Heart left ventricle (tissue), 16 donors: ENCODE results near the gene KLRF1. TPM values are rescaled to one million over a fixed set of nuclear protein-coding genes. Genes with fewer than 3 reads are reported as not detected.

Experiments
- ATAC-seq, 4 donors: fragments of 200-7000 bp; cut with Tn5 transposase; one replicate each; pipeline ENCODE4 v1.9.1; 2020 to 2022; ENCODE audit warnings: moderate library complexity in 4 of 4, mild to moderate bottlenecking in 3 of 4, moderate number of reproducible peaks in 1 of 4
- DNase-seq, 5 donors: peaks; one replicate each; pipeline ENCODE4 v3.0.0-alpha.2; 2020
- H3K27ac ChIP-seq, 12 donors: fragments of 200-600 bp; sonication (generic) in 4 of 12; one replicate each; pipeline versions ENCODE4 v1.5.0 to v1.8.0; 2016 to 2022; ENCODE audit warnings: mild to moderate bottlenecking in 2 of 12
- H3K27me3 ChIP-seq, 9 donors: fragments of 200-600 bp; sonication (generic) in 2 of 9; one replicate each; pipeline versions ENCODE4 v1.5.1 to v1.8.0; 2016 to 2022; ENCODE audit warnings: mild to moderate bottlenecking in 3 of 9
- H3K36me3 ChIP-seq, 9 donors: fragments of 200-600 bp; sonication (generic) in 2 of 9; one replicate each; pipeline versions ENCODE4 v1.5.0 to v1.8.0; 2018 to 2022; ENCODE audit warnings: mild to moderate bottlenecking in 2 of 9
- H3K4me1 ChIP-seq, 12 donors: fragments of 200-600 bp; sonication (generic) in 4 of 12; one replicate each; pipeline versions ENCODE4 v1.5.0 to v1.8.0; 2016 to 2022; ENCODE audit warnings: mild to moderate bottlenecking in 3 of 12
- H3K4me3 ChIP-seq, 12 donors: fragments of 200-600 bp; sonication (generic) in 4 of 12; one replicate each; pipeline versions ENCODE4 v1.5.0 to v1.8.0; 2017 to 2022; ENCODE audit warnings: mild to moderate bottlenecking in 9 of 12, moderate library complexity in 4 of 12
- H3K9me3 ChIP-seq, 12 donors: fragments of 200-600 bp; sonication (generic) in 4 of 12; one replicate each; pipeline versions ENCODE4 v1.5.0 to v1.8.0; 2016 to 2022; ENCODE audit warnings: mild to moderate bottlenecking in 1 of 12
- POLR2A ChIP-seq, 2 donors: fragments of 450-650 bp; IDR thresholded peaks; one replicate each; pipeline ENCODE4 v1.6.1; 2017; ENCODE audit warnings: antibody characterized with exemption in 2 of 2, mild to moderate bottlenecking in 2 of 2, moderate library complexity in 2 of 2
- WGBS, 4 donors: extraction: QIAGEN DNeasy Blood & Tissue Kit in 2 of 4; methylation state at CpG; one replicate each; pipeline versions ENCODE4 v1.1.5 to v1.1.7; 2013 to 2018; 5-methylcytosine and 5-hydroxymethylcytosine counted together
- intact Hi-C, 10 donors: fragments of 100-400 bp; cut with DNase I; formaldehyde crosslinking; loops; one replicate each; pipeline versions ENCODE4 v1.11.1 to v1.14.2; 2022
- polyA plus RNA-seq, 2 donors: library from polyadenylated mRNA; stranded (reverse); fragments of 200-250 nt; gene quantifications; one replicate each; pipeline ENCODE4 v1.2.3, GENCODE V29; 2013
- total RNA-seq, 9 donors: library from RNA; depleted of rRNA in 2 of 9; stranded (reverse); fragments of >200 nt in 2 of 9; fragmentation: NEBNext Ultra II Directional in 3 of 9; extraction: Animal tissue kit (Norgen Biotek cat#: 25700) in 3 of 9; gene quantifications; one replicate each; pipeline versions ENCODE4 v1.1.0 to v1.2.4, GENCODE V29; 2016 to 2023
- TF ChIP-seq, protein P1 (sequence below), 12 donors: fragments of 200-600 bp; sonication (generic) in 4 of 12; IDR thresholded peaks; one replicate each; pipeline versions ENCODE4 v1.5.0 to v1.8.0; 2018 to 2022; ENCODE audit warnings: antibody characterized with exemption in 12 of 12, mild to moderate bottlenecking in 5 of 12
- donor health status: ischemic (EF 13 %, LVEDD 7.1; RV severe dilation, severe dysfunction).
- donor health status: healthy with polysubstance abuse.
- donor health status: DM: no; HTN: yes; CAD: no.
- donor health status: DM: no; HTN: no; CAD: no.
- donor health status: ischemic (EF 25% LVEDD 6.9; RV normal size, moderate dysfunction).
- donor health status: ischemic (EF 25% LVEDD 5.7; RV mildly dilated, moderate dysfunction).
- donor health status: healthy.
- donor health status: DM: yes; HTN: yes; CAD: no.
- donor health status: ischemic (EF 35%, LVEDD 5.7; RV mildly dilated, moderate dysfunction).
- donor health status: nonischemic (EF 11% LVEDD 7.7; RV severe dilation, severe dysfunction).
- donor health status: DM: yes; HTN: yes; CAD: no.
- donor health status: PGD.
- donor health status: ischemic (EF 29% LVEDD 5.4; RV normal size, mild dysfunction).
- donor health status: nonischemic (EF 23%, LVEDD 6.1; RV moderate dilation, normal function).

KLRF1 gene
- total and polyA plus RNA-seq, 11 donors = 0.08 to 1.1 (median 0.56) TPM; not detected in 2

DNA sequence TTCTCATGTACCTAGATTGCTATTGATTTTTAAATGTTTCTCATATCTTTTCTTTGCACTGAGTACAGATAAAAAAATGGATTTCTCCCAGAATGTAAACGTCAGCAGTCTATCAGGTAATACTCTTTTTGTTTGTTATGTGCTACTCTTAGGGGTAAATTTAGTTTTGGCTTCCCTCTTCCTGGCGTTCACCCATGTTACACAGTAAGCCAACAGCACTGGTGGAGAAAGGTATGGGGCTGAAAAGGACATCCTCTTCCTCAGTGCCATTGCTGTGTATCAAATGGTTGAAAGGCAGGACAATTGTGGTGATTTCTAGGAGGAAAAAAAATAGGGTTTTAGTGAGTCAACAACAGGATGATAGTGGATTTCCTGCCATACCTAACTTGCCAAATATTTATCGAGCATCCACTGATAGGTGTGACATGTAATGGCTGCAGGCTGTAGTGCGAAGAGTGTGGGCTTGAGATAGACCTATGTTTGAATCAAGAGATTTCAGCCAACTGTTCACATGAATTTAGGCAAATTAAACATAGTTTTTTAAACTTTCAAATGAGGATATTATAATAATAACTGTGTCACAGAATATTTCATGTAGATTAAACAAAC lies 61.5 kb downstream of the KLRF1 start:
- Histone ChIP-seq H3K9me3 (no peaks in the 10 kb centered on the region), H3K36me3 (no peaks in the 10 kb centered on the region), H3K4me3 (no peak overlapping the region), H3K27ac (no peak overlapping the region), H3K27me3 (no peaks in the 10 kb centered on the region), H3K4me1 (no peaks in the 10 kb centered on the region)
- WGBS, 4 donors = 54 to 64% (median 58%) methylated on average over 4 of the region's 4 CpGs
- no peak for ATAC-seq
- TF ChIP-seq, protein P1, sequence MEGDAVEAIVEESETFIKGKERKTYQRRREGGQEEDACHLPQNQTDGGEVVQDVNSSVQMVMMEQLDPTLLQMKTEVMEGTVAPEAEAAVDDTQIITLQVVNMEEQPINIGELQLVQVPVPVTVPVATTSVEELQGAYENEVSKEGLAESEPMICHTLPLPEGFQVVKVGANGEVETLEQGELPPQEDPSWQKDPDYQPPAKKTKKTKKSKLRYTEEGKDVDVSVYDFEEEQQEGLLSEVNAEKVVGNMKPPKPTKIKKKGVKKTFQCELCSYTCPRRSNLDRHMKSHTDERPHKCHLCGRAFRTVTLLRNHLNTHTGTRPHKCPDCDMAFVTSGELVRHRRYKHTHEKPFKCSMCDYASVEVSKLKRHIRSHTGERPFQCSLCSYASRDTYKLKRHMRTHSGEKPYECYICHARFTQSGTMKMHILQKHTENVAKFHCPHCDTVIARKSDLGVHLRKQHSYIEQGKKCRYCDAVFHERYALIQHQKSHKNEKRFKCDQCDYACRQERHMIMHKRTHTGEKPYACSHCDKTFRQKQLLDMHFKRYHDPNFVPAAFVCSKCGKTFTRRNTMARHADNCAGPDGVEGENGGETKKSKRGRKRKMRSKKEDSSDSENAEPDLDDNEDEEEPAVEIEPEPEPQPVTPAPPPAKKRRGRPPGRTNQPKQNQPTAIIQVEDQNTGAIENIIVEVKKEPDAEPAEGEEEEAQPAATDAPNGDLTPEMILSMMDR (IDR thresholded peaks at IDR 0.05) = no peak
- TF ChIP-seq POLR2A (IDR thresholded peaks at IDR 0.05) = no peak
- intact Hi-C loops = no loop called here
- no peak for DNase-seq

Other genes starting within 250 kb of the KLRF1 start
- 1 to 10 TPM in 2 of 9 donors, under 1 TPM in 2, not detected in 5; 0.27 to 2.5 (median 1.1) TPM for gene KLRB1, start 219.6 kb upstream of the KLRF1 start, total RNA-seq
- under 1 TPM; 0.11 to 0.19 TPM for gene KLRB1, start 219.6 kb upstream of the KLRF1 start, polyA plus RNA-seq
- 10 to 100 TPM in 1 of 9 donors, 1 to 10 TPM in 8; 1.4 to 18.7 (median 1.6) TPM for gene CLEC2D, start 157.8 kb upstream of the KLRF1 start, total RNA-seq
- 1 to 10 TPM; 1.1 to 4.2 TPM for gene CLEC2D, start 157.8 kb upstream of the KLRF1 start, polyA plus RNA-seq
- gene CLECL1, start 94.4 kb upstream of the KLRF1 start, total RNA-seq = 1 to 10 TPM in 1 of 9 donors, under 1 TPM in 1, not detected in 7; 0.93 to 4.6 TPM
- not detected for gene CLECL1, start 94.4 kb upstream of the KLRF1 start, polyA plus RNA-seq
- 1 to 10 TPM in 2 of 9 donors, under 1 TPM in 4, not detected in 3; 0.16 to 6.4 (median 0.52) TPM for gene CD69, start 66.6 kb upstream of the KLRF1 start, total RNA-seq
- gene CD69, start 66.6 kb upstream of the KLRF1 start, polyA plus RNA-seq = under 1 TPM; 0.30 to 0.53 TPM
- 10 to 100 TPM in 1 of 9 donors, 1 to 10 TPM in 8; 2.7 to 18.8 (median 4.5) TPM for gene CLEC2B, start 41.9 kb downstream of the KLRF1 start, total RNA-seq
- 1 to 10 TPM; 3.7 to 5.2 TPM for gene CLEC2B, start 41.9 kb downstream of the KLRF1 start, polyA plus RNA-seq
- gene KLRF2, start 54.0 kb downstream of the KLRF1 start, total RNA-seq = not detected
- not detected for gene KLRF2, start 54.0 kb downstream of the KLRF1 start, polyA plus RNA-seq
- not detected for gene CLEC2A, start 104.9 kb downstream of the KLRF1 start, total RNA-seq
- gene CLEC2A, start 104.9 kb downstream of the KLRF1 start, polyA plus RNA-seq = not detected
- 10 to 100 TPM in 2 of 9 donors, 1 to 10 TPM in 2, under 1 TPM in 3, not detected in 2; 0.20 to 16.8 (median 1.3) TPM for gene CLEC12A, start 143.9 kb downstream of the KLRF1 start, total RNA-seq
- 1 to 10 TPM in 1 of 2 donors, under 1 TPM in 1; 0.27 to 1.1 TPM for gene CLEC12A, start 143.9 kb downstream of the KLRF1 start, polyA plus RNA-seq
- not detected for gene CLEC1B, start 171.6 kb downstream of the KLRF1 start, total RNA-seq
- gene CLEC1B, start 171.6 kb downstream of the KLRF1 start, polyA plus RNA-seq = not detected
- under 1 TPM in 2 of 9 donors, not detected in 7; 0.43 to 0.59 TPM for gene CLEC12B, start 183.1 kb downstream of the KLRF1 start, total RNA-seq
- gene CLEC12B, start 183.1 kb downstream of the KLRF1 start, polyA plus RNA-seq = not detected
- gene CLEC9A, start 203.2 kb downstream of the KLRF1 start, total RNA-seq = under 1 TPM in 4 of 9 donors, not detected in 5; 0.12 to 0.24 (median 0.22) TPM
- gene CLEC9A, start 203.2 kb downstream of the KLRF1 start, polyA plus RNA-seq = under 1 TPM in 1 of 2 donors, not detected in 1; 0.04 TPM